ENCODE results near the gene FGGY.

GRCh38 chr1:59701376-59701775 is 404.5 kb downstream of the FGGY start:
- no peak for TF ChIP-seq SP1 (IDR thresholded peaks at IDR 0.05)
- TF ChIP-seq CTCF (IDR thresholded peaks at IDR 0.05; ENCODE audit: low read depth, low read length, missing input control) = no peak
- TF ChIP-seq ATF3 (IDR thresholded peaks at IDR 0.05) = no peak
- TF ChIP-seq MAX (IDR thresholded peaks at IDR 0.05) = no peak
- TF ChIP-seq TAF1 (conservative IDR thresholded peaks at IDR 0.05) = no peak
- no peak for TF ChIP-seq YY1 (IDR thresholded peaks at IDR 0.05)
- TF ChIP-seq REST (IDR thresholded peaks at IDR 0.05) = no peak
- no peak for TF ChIP-seq ZBTB33 (IDR thresholded peaks at IDR 0.05)
- TF ChIP-seq GABPA (IDR thresholded peaks at IDR 0.05 in 1 of 2, conservative IDR thresholded peaks at IDR 0.05 in 1 of 2) = no peak
- TF ChIP-seq HNF4A (conservative IDR thresholded peaks at IDR 0.05) = no peak
- TF ChIP-seq RAD21 (IDR thresholded peaks at IDR 0.05) = no peak
- no peak for TF ChIP-seq NR2F2 (IDR thresholded peaks at IDR 0.05)
- TF ChIP-seq RXRA (IDR thresholded peaks at IDR 0.05) = no peak
- no peak for TF ChIP-seq FOXA1 (IDR thresholded peaks at IDR 0.05)

Data from liver (tissue), 3 donors.